ENCODE results near the gene GGT5.

DNA sequence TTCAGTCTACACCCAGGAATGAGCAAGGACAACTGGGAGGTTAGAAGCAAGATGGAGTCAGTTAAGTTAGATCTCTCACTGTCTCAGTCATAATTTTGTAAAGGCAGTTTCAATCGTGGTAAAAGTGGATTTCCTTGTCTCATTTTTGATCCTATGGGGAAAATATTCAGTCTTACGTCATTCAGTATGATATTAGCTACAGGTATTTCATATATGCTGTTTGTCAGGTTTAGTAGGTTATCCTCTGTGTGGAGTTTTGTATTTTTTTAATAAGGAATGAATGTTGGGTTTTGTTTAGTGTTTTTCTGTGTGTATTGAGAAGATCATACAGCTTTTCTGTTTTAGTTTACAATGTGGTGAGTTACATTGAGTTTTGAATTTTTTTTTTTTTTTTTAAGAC, 37.5 kb upstream of the GGT5 start:
- TF ChIP-seq, protein P1, sequence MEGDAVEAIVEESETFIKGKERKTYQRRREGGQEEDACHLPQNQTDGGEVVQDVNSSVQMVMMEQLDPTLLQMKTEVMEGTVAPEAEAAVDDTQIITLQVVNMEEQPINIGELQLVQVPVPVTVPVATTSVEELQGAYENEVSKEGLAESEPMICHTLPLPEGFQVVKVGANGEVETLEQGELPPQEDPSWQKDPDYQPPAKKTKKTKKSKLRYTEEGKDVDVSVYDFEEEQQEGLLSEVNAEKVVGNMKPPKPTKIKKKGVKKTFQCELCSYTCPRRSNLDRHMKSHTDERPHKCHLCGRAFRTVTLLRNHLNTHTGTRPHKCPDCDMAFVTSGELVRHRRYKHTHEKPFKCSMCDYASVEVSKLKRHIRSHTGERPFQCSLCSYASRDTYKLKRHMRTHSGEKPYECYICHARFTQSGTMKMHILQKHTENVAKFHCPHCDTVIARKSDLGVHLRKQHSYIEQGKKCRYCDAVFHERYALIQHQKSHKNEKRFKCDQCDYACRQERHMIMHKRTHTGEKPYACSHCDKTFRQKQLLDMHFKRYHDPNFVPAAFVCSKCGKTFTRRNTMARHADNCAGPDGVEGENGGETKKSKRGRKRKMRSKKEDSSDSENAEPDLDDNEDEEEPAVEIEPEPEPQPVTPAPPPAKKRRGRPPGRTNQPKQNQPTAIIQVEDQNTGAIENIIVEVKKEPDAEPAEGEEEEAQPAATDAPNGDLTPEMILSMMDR (IDR thresholded peaks at IDR 0.05): no peak
- TF ChIP-seq POLR2A (IDR thresholded peaks at IDR 0.05) (no peak), EP300 (IDR thresholded peaks at IDR 0.05) (no peak)

Measured in tibial nerve (tissue), 4 donors.